Endothelial cell (in vitro differentiated cells): ENCODE data around the gene SGTA. TPM values are rescaled to one million over a fixed set of nuclear protein-coding genes. Genes with fewer than 3 reads are reported as not detected.

Experiments
- DNase-seq: peaks from one replicate; pipeline ENCODE4 v3.0.0; 2021; ENCODE audit warnings: low spot score
- H3K27ac Mint-ChIP-seq: one replicate; pipeline ENCODE4 v1.8.0; 2021; ENCODE audit warnings: mixed read lengths, inconsistent platforms; ENCODE audit not compliant: unreplicated experiment
- H3K27me3 Mint-ChIP-seq: one replicate; pipeline ENCODE4 v1.8.0; 2021; ENCODE audit warnings: mild to moderate bottlenecking, moderate library complexity, mixed read lengths, inconsistent platforms; ENCODE audit not compliant: unreplicated experiment
- H3K36me3 Mint-ChIP-seq: one replicate; pipeline ENCODE4 v1.8.0; 2021; ENCODE audit warnings: mild to moderate bottlenecking, low read depth, mixed read lengths, inconsistent platforms; ENCODE audit not compliant: unreplicated experiment
- H3K4me1 Mint-ChIP-seq: one replicate; pipeline ENCODE4 v1.8.0; 2021; ENCODE audit warnings: mild to moderate bottlenecking, mixed read lengths, inconsistent platforms; ENCODE audit not compliant: unreplicated experiment
- H3K4me3 Mint-ChIP-seq: one replicate; pipeline ENCODE4 v1.8.0; 2021; ENCODE audit warnings: mild to moderate bottlenecking, mixed read lengths, inconsistent platforms; ENCODE audit not compliant: unreplicated experiment
- H3K9me3 Mint-ChIP-seq: one replicate; pipeline ENCODE4 v1.8.0; 2021; ENCODE audit warnings: mixed read lengths, inconsistent platforms; ENCODE audit not compliant: unreplicated experiment
- total RNA-seq: library from RNA; stranded (reverse); fragmentation: NEBNext Ultra II Directional; extraction: Animal tissue kit (Norgen Biotek cat#: 25700); gene quantifications from one replicate; pipeline ENCODE4 v1.2.1, GENCODE V29; 2021; ENCODE audit not compliant: unreplicated experiment
- TF ChIP-seq, protein P1 (sequence below): fragments of 200-600 bp; sonication (generic); IDR thresholded peaks from one replicate; pipeline ENCODE4 v1.5.0; 2021; ENCODE audit warnings: antibody characterized with exemption; ENCODE audit not compliant: unreplicated experiment

SGTA gene
- total RNA-seq, 1 donor from 2014 or later: 60.4 TPM

DNA sequence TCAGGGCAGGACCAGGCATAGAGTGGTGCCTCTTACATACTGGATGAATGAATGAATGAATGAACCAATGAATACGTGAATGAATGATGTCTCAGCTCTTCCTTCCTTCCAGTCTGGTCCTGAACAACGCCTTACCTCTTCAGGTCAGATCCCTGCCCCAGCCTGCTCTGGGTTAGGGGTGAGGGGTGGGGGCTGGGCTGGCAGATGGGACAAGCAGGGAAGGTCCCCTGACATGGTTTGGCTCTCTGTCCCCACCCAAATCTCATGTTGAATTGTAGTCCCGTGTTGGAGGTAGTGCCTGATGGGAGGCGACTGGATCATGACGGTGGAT, 71.2 kb downstream of the SGTA start:
- DNase-seq: no peak
- TF ChIP-seq, protein P1, sequence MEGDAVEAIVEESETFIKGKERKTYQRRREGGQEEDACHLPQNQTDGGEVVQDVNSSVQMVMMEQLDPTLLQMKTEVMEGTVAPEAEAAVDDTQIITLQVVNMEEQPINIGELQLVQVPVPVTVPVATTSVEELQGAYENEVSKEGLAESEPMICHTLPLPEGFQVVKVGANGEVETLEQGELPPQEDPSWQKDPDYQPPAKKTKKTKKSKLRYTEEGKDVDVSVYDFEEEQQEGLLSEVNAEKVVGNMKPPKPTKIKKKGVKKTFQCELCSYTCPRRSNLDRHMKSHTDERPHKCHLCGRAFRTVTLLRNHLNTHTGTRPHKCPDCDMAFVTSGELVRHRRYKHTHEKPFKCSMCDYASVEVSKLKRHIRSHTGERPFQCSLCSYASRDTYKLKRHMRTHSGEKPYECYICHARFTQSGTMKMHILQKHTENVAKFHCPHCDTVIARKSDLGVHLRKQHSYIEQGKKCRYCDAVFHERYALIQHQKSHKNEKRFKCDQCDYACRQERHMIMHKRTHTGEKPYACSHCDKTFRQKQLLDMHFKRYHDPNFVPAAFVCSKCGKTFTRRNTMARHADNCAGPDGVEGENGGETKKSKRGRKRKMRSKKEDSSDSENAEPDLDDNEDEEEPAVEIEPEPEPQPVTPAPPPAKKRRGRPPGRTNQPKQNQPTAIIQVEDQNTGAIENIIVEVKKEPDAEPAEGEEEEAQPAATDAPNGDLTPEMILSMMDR: no peak
- H3K36me3 Mint-ChIP-seq: peaks cover 8% of the 10 kb centered on the region
- H3K9me3 Mint-ChIP-seq: no peaks in the 10 kb centered on the region
- H3K27ac Mint-ChIP-seq: no peak overlapping the region
- H3K4me1 Mint-ChIP-seq: no peaks in the 10 kb centered on the region
- H3K4me3 Mint-ChIP-seq: no peak overlapping the region
- peaks cover 6% of the 10 kb centered on the region for H3K27me3 Mint-ChIP-seq

DNA sequence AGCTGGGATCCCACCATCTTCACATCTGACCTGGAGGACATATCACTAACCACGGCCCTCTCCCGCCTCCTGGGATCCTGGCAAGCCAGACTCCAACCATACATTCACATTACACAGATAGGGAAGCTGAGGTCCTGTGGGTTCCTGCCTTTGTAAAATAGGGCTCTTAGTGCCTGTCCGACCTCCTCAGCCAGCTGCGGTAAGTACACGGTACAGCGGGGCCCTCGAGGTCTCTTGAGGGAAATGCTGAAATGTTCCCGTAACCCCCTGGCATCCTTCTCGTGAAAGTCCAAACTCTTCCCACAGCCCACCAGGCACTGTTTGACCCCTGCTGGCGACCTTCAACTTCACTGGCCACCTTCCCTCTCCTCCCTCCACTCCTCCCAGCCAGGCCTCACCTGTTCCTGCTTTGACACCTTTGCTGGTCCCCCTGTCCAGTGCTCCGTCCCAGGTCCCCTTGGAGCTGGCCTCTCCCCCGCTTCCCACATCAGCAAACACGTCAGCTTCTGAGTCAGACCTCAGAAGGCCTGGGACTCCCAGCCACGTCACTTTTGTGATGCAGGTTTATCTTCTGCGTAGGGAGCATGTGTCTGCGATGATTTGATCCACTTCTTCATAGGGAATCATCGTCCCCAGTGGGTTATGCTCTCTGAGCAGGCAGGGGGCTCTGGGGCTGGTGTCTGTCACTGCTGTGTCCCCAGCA, 71.8 kb downstream of the SGTA start:
- Mint-ChIP-seq H3K9me3 (no peaks in the 10 kb centered on the region), H3K27ac (no peak overlapping the region), H3K27me3 (peaks cover 6% of the 10 kb centered on the region), H3K4me1 (no peaks in the 10 kb centered on the region), H3K4me3 (no peak overlapping the region), H3K36me3 (peaks cover 8% of the 10 kb centered on the region)
- TF ChIP-seq, protein P1: no peak
- DNase-seq: no peak

DNA sequence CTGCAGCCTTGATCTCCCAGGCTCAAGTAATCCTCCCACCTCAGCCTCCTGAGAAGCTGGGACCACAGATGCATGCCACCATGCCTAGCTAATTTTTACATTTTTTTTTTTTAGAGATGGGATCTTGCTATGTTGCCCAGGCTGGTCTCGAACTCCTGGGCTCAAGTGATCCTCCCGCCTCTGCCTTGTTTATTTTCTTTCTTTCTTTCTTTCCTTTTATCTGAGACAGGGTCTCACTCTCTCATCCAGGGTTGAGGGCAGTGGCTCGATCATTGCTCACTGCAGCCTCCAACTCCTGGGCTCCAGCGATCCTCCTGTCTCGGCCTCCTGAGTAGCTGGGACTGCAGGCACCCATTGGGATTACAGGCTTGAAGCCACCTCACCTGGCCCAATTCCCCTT, 76.8 kb downstream of the SGTA start:
- DNase-seq: no peak
- H3K27me3 Mint-ChIP-seq: peaks cover 4% of the 10 kb centered on the region
- H3K4me1 Mint-ChIP-seq: peaks cover 7% of the 10 kb centered on the region
- H3K9me3 Mint-ChIP-seq: no peaks in the 10 kb centered on the region
- no peaks in the 10 kb centered on the region for H3K36me3 Mint-ChIP-seq
- TF ChIP-seq, protein P1: no peak
- H3K27ac Mint-ChIP-seq: no peak overlapping the region
- H3K4me3 Mint-ChIP-seq: no peak overlapping the region

Other genes with a start within 250 kb of the SGTA start
- 7.7 TPM for gene GNG7, start 80.6 kb downstream of the SGTA start, total RNA-seq
- 0.82 TPM for gene DIRAS1, start 61.9 kb downstream of the SGTA start, total RNA-seq
- 28.7 TPM for gene SLC39A3, start 43.3 kb downstream of the SGTA start, total RNA-seq
- 56.8 TPM for gene THOP1, start 2.2 kb upstream of the SGTA start, total RNA-seq
- gene ZNF554, start 36.6 kb upstream of the SGTA start, total RNA-seq: 9.0 TPM
- gene ZNF555, start 58.2 kb upstream of the SGTA start, total RNA-seq: 13.9 TPM
- gene ZNF556, start 84.1 kb upstream of the SGTA start, total RNA-seq: not detected
- 2.2 TPM for gene ZNF57, start 117.7 kb upstream of the SGTA start, total RNA-seq
- 5.5 TPM for gene ZNF77, start 161.7 kb upstream of the SGTA start, total RNA-seq
- gene TLE6, start 194.3 kb upstream of the SGTA start, total RNA-seq: 0.59 TPM
- gene TLE2, start 246.0 kb upstream of the SGTA start, total RNA-seq: 5.7 TPM